K562 (cell line): ENCODE results near the gene C7orf25. TPM values are rescaled to one million over a fixed set of nuclear protein-coding genes. Genes with fewer than 3 reads are reported as not detected.

Experiments used
- CHD4 ChIP-seq: fragments of 200-600 bp; sonication (generic); IDR thresholded peaks from 3 replicates; pipeline ENCODE4 v1.6.1; 2012; ENCODE audit warnings: low read depth, mild to moderate bottlenecking, mixed read lengths, low read length, inconsistent platforms; ENCODE audit not compliant: insufficient read depth, insufficient replicate concordance, poor library complexity, severe bottlenecking
- CREB1 ChIP-seq, 2 experiments: sonication (generic) in 1 of 2; formaldehyde crosslinking in 1 of 2; IDR thresholded peaks; 2 replicates each; pipeline versions ENCODE4 v1.6.1 to v1.8.0; 2012 to 2022; ENCODE audit warnings: inconsistent platforms in 1 of 2, mild to moderate bottlenecking in 1 of 2, missing genetic modification reagents in 1 of 2, moderate library complexity in 1 of 2
- HNRNPLL ChIP-seq: fragments of 200-400 bp; formaldehyde crosslinking; IDR thresholded peaks from 2 replicates; pipeline ENCODE4 v1.6.1; 2017; ENCODE audit warnings: low read length, low read depth, mild to moderate bottlenecking; ENCODE audit not compliant: poor library complexity, severe bottlenecking
- MYC ChIP-seq, 2 experiments: fragments of 250-450 bp in 1 of 2; sonication (Bioruptor Pico) in 1 of 2; IDR thresholded peaks; 2 replicates each; pipeline versions ENCODE4 v1.5.1 to v1.6.1; 2012 to 2021; ENCODE audit warnings: low read depth in 2 of 2, borderline replicate concordance in 1 of 2, improper control_type of control experiment in 1 of 2, low read length in 1 of 2, mild to moderate bottlenecking in 1 of 2, moderate library complexity in 1 of 2
- NCOA6 ChIP-seq: fragments of 450-650 bp; IDR thresholded peaks from 2 replicates; pipeline ENCODE4 v1.6.1; 2017; ENCODE audit warnings: mild to moderate bottlenecking
- OTX1 ChIP-seq: fragments of 450-650 bp; formaldehyde crosslinking; IDR thresholded peaks from 2 replicates; pipeline ENCODE4 v1.4.0; 2022; ENCODE audit warnings: mild to moderate bottlenecking
- PURB ChIP-seq: sonication (generic); formaldehyde crosslinking; IDR thresholded peaks from 2 replicates; pipeline ENCODE4 v1.9.0; 2021; ENCODE audit warnings: low read depth, mild to moderate bottlenecking, missing genetic modification reagents
- SMAD3 ChIP-seq: fragments of 450-650 bp; formaldehyde crosslinking; conservative IDR thresholded peaks from 2 replicates; pipeline ENCODE4 v1.4.0; 2020; ENCODE audit warnings: mild to moderate bottlenecking
- TAF7 ChIP-seq: fragments of 450-650 bp; IDR thresholded peaks from 2 replicates; pipeline ENCODE4 v1.6.1; 2016; ENCODE audit warnings: missing genetic modification characterization, missing compliant biosample characterization
- TEAD2 ChIP-seq: fragments of 450-650 bp; IDR thresholded peaks from 2 replicates; pipeline ENCODE4 v1.6.1; 2016; ENCODE audit warnings: missing genetic modification characterization, control low read depth, missing compliant biosample characterization
- THRAP3 ChIP-seq: fragments of 450-650 bp; IDR thresholded peaks from 2 replicates; pipeline ENCODE4 v1.6.1; 2016; ENCODE audit warnings: mild to moderate bottlenecking, inconsistent platforms, borderline replicate concordance
- YBX1 ChIP-seq: fragments of 450-650 bp; IDR thresholded peaks from 2 replicates; pipeline ENCODE4 v1.7.1; 2016; ENCODE audit warnings: mild to moderate bottlenecking
- ZBTB8A ChIP-seq: fragments of 450-650 bp; IDR thresholded peaks from 2 replicates; pipeline ENCODE4 v1.6.1; 2018; ENCODE audit warnings: mild to moderate bottlenecking, moderate library complexity; ENCODE audit not compliant: partially characterized antibody
- ZNF121 ChIP-seq: sonication (generic); formaldehyde crosslinking; conservative IDR thresholded peaks from 2 replicates; pipeline ENCODE4 v1.8.0; 2022; ENCODE audit warnings: missing genetic modification reagents
- ZNF143 ChIP-seq: sonication (generic); formaldehyde crosslinking; IDR thresholded peaks from 2 replicates; pipeline ENCODE4 v1.9.0; 2022; ENCODE audit warnings: mild to moderate bottlenecking, missing genetic modification reagents
- ZNF3 ChIP-seq: fragments of 250-450 bp; sonication (Bioruptor Pico); IDR thresholded peaks from 2 replicates; pipeline ENCODE4 v1.5.0; 2021; ENCODE audit warnings: mild to moderate bottlenecking, moderate library complexity
- ZNF644 ChIP-seq: fragments of 200-800 bp; sonication (Bioruptor generic); IDR thresholded peaks from 2 replicates; pipeline ENCODE4 v1.6.1; 2016; ENCODE audit warnings: low read depth, missing genetic modification characterization, missing compliant biosample characterization
- ZNF77 ChIP-seq: fragments of 250-450 bp; sonication (Bioruptor Pico); IDR thresholded peaks from 2 replicates; pipeline ENCODE4 v1.5.0; 2020
- polyA plus RNA-seq, 8 experiments: library from polyadenylated mRNA; depleted of rRNA in 4 of 8; stranded (reverse) in 5 of 8; unstranded in 3 of 8; fragments of >200 nt; fragmentation: Nextera tagmentation in 2 of 8; fragmentation: Illumina TruSeq in 1 of 8; extraction: Ambion mirVana in 2 of 8; extraction: Trizol in 1 of 8; gene quantifications; 2 replicates each; pipeline versions ENCODE4 v1.2.1 to v1.2.3, GENCODE V29; 2011 to 2014; ENCODE audit warnings: inconsistent platforms in 1 of 8, missing spikeins in 1 of 8
- total RNA-seq, 7 experiments: library from RNA; depleted of rRNA in 6 of 7; stranded (reverse); fragments of >200 nt in 6 of 7; fragmentation: Illumina TruSeq in 2 of 7; extraction: Trizol in 2 of 7; gene quantifications; 2 replicates each; pipeline versions ENCODE4 v1.2.1 to v1.2.3, GENCODE V29; 2011 to 2021; ENCODE audit warnings: low replicate concordance in 1 of 7
- TF ChIP-seq, protein P1 (sequence below): fragments of 250-450 bp; sonication (Bioruptor Pico); IDR thresholded peaks from 2 replicates; pipeline ENCODE4 v1.8.0; 2022; ENCODE audit warnings: moderate library complexity, mild to moderate bottlenecking, inconsistent platforms
- TF ChIP-seq, protein P2 (sequence below): fragments of 450-650 bp; IDR thresholded peaks from 2 replicates; pipeline ENCODE4 v1.6.1; 2017; ENCODE audit warnings: mild to moderate bottlenecking, moderate library complexity
- TF ChIP-seq, protein P3 (sequence below): fragments of 450-650 bp; formaldehyde crosslinking; IDR thresholded peaks from 2 replicates; pipeline ENCODE4 v1.4.0; 2022; ENCODE audit warnings: missing genetic modification characterization
- TF ChIP-seq, protein P4 (sequence below): fragments of 250-450 bp; sonication (Bioruptor Pico); IDR thresholded peaks from 2 replicates; pipeline ENCODE4 v1.5.0; 2022; ENCODE audit warnings: mild to moderate bottlenecking

C7orf25 gene
- total and polyA plus RNA-seq, 9 of the 15 experiments (the other 6 are each of a cell fraction or from before 2014, with no cell fraction given), result 1.2 to 4.7 (median 1.9) TPM

DNA sequence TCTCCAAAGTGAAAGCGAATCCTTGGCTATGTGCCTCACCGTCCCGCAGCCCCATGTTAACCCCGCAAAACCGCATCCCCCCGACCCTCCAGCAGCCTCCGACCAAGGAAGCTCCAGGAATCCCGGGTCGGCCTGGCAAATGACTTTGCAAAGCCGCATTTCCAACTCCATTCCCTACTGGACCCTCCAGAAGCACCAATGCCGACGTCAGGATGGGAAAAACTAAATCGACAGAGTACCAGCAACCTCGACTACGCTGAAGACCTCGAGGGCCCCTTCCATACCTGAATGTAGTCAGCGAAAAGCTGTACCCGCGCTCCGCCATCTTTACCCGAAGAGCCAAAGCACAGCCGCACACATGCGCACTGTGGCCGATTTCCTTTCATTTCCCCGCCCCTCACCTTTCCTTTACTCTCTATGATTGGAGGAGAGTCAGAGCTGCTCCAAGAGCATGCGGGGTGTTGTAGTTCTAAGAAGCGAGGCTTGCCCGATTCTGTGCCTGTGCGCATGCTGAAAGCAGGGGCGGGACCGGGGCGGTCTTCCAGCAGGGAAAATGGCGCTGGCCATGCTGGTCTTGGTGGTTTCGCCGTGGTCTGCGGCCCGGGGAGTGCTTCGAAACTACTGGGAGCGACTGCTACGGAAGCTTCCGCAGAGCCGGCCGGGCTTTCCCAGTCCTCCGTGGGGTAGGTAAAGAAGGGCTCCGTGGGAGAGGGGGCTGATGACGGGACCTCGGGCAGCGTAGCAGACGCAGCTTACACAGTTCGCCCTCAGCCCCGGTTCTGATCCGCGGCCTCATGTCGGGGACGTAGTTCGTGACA lies 20.2 kb upstream of the C7orf25 start, which contains the start of the genes MRPL32 and PSMA2 (continued):
- TF ChIP-seq, protein P1, sequence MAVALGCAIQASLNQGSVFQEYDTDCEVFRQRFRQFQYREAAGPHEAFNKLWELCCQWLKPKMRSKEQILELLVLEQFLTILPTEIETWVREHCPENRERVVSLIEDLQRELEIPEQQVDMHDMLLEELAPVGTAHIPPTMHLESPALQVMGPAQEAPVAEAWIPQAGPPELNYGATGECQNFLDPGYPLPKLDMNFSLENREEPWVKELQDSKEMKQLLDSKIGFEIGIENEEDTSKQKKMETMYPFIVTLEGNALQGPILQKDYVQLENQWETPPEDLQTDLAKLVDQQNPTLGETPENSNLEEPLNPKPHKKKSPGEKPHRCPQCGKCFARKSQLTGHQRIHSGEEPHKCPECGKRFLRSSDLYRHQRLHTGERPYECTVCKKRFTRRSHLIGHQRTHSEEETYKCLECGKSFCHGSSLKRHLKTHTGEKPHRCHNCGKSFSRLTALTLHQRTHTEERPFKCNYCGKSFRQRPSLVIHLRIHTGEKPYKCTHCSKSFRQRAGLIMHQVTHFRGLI (CRISPR knock-in tag), result no peak
- no peak for TF ChIP-seq PURB (CRISPR knock-in tag)
- TF ChIP-seq, protein P2, sequence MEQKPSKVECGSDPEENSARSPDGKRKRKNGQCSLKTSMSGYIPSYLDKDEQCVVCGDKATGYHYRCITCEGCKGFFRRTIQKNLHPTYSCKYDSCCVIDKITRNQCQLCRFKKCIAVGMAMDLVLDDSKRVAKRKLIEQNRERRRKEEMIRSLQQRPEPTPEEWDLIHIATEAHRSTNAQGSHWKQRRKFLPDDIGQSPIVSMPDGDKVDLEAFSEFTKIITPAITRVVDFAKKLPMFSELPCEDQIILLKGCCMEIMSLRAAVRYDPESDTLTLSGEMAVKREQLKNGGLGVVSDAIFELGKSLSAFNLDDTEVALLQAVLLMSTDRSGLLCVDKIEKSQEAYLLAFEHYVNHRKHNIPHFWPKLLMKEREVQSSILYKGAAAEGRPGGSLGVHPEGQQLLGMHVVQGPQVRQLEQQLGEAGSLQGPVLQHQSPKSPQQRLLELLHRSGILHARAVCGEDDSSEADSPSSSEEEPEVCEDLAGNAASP, result no peak
- TF ChIP-seq HNRNPLL, result peak; percentile 78
- no peak for TF ChIP-seq THRAP3
- TF ChIP-seq ZNF77 (CRISPR knock-in tag), result no peak
- no peak for TF ChIP-seq ZNF644 (tag)
- no peak for TF ChIP-seq ZNF3 (CRISPR knock-in tag)
- TF ChIP-seq TAF7, result peak; percentile 94
- no peak for TF ChIP-seq YBX1
- no peak for TF ChIP-seq TEAD2 (tag)
- TF ChIP-seq CREB1 (IDR thresholded peaks at IDR 0.05), result no peak
- peak; percentile 31; the same call in 1 of the 2 replicates for TF ChIP-seq CREB1 (CRISPR knock-in tag; IDR thresholded peaks at IDR 0.05)
- no peak for TF ChIP-seq SMAD3 (CRISPR knock-in tag)
- no peak for TF ChIP-seq ZNF121 (CRISPR knock-in tag)
- TF ChIP-seq NCOA6, result no peak
- TF ChIP-seq, protein P3, sequence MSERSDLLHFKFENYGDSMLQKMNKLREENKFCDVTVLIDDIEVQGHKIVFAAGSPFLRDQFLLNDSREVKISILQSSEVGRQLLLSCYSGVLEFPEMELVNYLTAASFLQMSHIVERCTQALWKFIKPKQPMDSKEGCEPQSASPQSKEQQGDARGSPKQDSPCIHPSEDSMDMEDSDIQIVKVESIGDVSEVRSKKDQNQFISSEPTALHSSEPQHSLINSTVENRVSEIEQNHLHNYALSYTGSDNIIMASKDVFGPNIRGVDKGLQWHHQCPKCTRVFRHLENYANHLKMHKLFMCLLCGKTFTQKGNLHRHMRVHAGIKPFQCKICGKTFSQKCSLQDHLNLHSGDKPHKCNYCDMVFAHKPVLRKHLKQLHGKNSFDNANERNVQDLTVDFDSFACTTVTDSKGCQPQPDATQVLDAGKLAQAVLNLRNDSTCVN (CRISPR knock-in tag), result no peak
- no peak for TF ChIP-seq ZBTB8A
- TF ChIP-seq, protein P4, sequence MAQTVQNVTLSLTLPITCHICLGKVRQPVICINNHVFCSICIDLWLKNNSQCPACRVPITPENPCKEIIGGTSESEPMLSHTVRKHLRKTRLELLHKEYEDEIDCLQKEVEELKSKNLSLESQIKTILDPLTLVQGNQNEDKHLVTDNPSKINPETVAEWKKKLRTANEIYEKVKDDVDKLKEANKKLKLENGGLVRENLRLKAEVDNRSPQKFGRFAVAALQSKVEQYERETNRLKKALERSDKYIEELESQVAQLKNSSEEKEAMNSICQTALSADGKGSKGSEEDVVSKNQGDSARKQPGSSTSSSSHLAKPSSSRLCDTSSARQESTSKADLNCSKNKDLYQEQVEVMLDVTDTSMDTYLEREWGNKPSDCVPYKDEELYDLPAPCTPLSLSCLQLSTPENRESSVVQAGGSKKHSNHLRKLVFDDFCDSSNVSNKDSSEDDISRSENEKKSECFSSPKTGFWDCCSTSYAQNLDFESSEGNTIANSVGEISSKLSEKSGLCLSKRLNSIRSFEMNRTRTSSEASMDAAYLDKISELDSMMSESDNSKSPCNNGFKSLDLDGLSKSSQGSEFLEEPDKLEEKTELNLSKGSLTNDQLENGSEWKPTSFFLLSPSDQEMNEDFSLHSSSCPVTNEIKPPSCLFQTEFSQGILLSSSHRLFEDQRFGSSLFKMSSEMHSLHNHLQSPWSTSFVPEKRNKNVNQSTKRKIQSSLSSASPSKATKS, result no peak
- peak; percentile 93 for TF ChIP-seq MYC (IDR thresholded peaks at IDR 0.05; ENCODE audit: low read depth, low read length)
- TF ChIP-seq MYC (CRISPR knock-in tag; IDR thresholded peaks at IDR 0.05; ENCODE audit: borderline replicate concordance, low read depth), result peak; percentile 79; the same call in 1 of the 2 replicates
- no peak for TF ChIP-seq OTX1
- TF ChIP-seq CHD4, result no peak
- TF ChIP-seq ZNF143 (CRISPR knock-in tag), result peak; percentile 94
